AG04450 (cell line): ENCODE measurements around the gene SPRED2. TPM values are rescaled to one million over a fixed set of nuclear protein-coding genes. Genes with fewer than 3 reads are reported as not detected.

Experiments used
- CTCF ChIA-PET: fragments of 300-600, 350-600 bp; formaldehyde crosslinking; extraction: SDS; loops from one replicate; lab custom pipeline; 2022; ENCODE audit warnings: antibody characterized with exemption, inconsistent platforms; lab: Charles Lee
- POLR2A ChIA-PET: fragments of 350-600 bp; formaldehyde crosslinking; extraction: SDS; loops from one replicate; lab custom pipeline; 2021; ENCODE audit warnings: antibody characterized with exemption, inconsistent platforms; lab: Yijun Ruan, JAX
- DNase-seq: peaks from one replicate; pipeline ENCODE4 v3.0.0-alpha.2; 2011; ENCODE audit warnings: low read depth, low spot score
- H3K27ac ChIP-seq: one replicate; pipeline ENCODE4 v1.5.1; 2012; ENCODE audit warnings: low read depth, low read length, control low read depth
- H3K27me3 ChIP-seq: one replicate; pipeline ENCODE4 v1.6.0; 2012; ENCODE audit warnings: low read length; ENCODE audit not compliant: control insufficient read depth, insufficient read depth
- H3K4me3 ChIP-seq: 2 replicates; pipeline ENCODE4 v1.5.1; 2011; ENCODE audit warnings: mild to moderate bottlenecking, low read depth, low read length, control low read depth
- H3K9me3 ChIP-seq: 2 replicates; pipeline ENCODE4 v1.5.1; 2012; ENCODE audit warnings: low read length; ENCODE audit not compliant: control insufficient read depth, insufficient read depth
- polyA plus RNA-seq: library from polyadenylated mRNA; depleted of rRNA; stranded (reverse); fragments of >200 nt; gene quantifications from 2 replicates; pipeline ENCODE4 v1.2.3, GENCODE V29; 2011
- TF ChIP-seq, protein P1 (sequence below): IDR thresholded peaks from 2 replicates; pipeline ENCODE4 v1.5.1; 2011; ENCODE audit warnings: low read depth, low read length, control low read depth, inconsistent platforms

The SPRED2 gene
- polyA plus RNA-seq, 1 experiment: 18.6 TPM

DNA sequence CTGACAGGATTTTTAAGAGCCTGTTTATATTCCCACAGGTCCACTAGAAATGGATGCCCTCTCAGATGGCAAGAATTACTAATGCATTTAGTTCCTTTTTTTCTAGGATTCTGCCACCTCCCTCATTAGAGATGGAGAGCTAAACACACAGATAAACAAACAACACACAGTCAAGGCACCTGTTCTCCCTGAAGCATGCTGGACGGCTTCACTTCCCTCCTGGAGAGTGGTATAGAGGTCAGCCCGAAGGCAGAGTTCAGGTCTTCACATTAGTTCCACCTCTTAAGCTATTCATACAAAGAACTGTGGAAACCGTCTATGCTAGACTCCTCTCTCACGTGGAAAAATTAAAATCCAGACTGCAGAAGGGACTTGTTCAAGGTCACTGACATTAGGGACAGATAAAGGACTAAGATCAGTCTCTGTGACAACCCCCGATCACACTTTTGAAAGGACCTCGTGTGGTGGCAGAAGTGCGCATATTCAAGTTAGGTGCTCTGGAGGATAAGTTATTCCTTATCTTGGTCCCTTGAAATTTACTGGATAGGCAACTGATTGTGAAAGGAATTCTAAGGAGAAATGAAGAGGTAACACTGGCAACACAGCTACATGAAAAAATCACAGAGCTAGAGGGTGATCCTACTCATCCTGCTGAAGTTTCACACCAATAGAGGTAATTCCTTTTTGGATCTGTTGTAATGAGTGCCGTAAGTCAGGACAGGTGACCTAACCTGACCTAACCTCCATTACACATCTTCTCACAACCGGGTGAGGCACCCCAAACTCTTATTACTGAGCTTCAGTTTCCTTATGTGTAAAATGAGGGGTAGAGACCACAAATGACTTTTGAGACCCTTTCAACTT lies 75.1 kb downstream of the SPRED2 start:
- TF ChIP-seq, protein P1, sequence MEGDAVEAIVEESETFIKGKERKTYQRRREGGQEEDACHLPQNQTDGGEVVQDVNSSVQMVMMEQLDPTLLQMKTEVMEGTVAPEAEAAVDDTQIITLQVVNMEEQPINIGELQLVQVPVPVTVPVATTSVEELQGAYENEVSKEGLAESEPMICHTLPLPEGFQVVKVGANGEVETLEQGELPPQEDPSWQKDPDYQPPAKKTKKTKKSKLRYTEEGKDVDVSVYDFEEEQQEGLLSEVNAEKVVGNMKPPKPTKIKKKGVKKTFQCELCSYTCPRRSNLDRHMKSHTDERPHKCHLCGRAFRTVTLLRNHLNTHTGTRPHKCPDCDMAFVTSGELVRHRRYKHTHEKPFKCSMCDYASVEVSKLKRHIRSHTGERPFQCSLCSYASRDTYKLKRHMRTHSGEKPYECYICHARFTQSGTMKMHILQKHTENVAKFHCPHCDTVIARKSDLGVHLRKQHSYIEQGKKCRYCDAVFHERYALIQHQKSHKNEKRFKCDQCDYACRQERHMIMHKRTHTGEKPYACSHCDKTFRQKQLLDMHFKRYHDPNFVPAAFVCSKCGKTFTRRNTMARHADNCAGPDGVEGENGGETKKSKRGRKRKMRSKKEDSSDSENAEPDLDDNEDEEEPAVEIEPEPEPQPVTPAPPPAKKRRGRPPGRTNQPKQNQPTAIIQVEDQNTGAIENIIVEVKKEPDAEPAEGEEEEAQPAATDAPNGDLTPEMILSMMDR: no peak

GRCh38 chr2:65355186-65355831 lies 77.1 kb downstream of the SPRED2 start:
- H3K27ac ChIP-seq: no peak overlapping the region
- ChIA-PET CTCF (no interaction called here), POLR2A (interaction anchor here (0.6 kb wide), 1 partner anchor 402 kb away, joined by 4 read pairs; no protein-coding TSS in a partner anchor)
- no peak for DNase-seq
- TF ChIP-seq, protein P1: no peak
- H3K4me3 ChIP-seq: no peak overlapping the region
- H3K27me3 ChIP-seq: no peaks in the 10 kb centered on the region
- H3K9me3 ChIP-seq: no peaks in the 10 kb centered on the region

More for the DNA sequence above, 75.1 kb downstream of the SPRED2 start:
- no peak overlapping the region for H3K4me3 ChIP-seq
- H3K9me3 ChIP-seq: no peaks in the 10 kb centered on the region
- H3K27me3 ChIP-seq: no peaks in the 10 kb centered on the region
- ChIA-PET CTCF (interaction anchor here (1.7 kb wide), 1 partner anchor 92 kb away, joined by 5 read pairs; no protein-coding TSS in a partner anchor), POLR2A (no interaction called here)
- no peak overlapping the region for H3K27ac ChIP-seq
- no peak for DNase-seq

DNA sequence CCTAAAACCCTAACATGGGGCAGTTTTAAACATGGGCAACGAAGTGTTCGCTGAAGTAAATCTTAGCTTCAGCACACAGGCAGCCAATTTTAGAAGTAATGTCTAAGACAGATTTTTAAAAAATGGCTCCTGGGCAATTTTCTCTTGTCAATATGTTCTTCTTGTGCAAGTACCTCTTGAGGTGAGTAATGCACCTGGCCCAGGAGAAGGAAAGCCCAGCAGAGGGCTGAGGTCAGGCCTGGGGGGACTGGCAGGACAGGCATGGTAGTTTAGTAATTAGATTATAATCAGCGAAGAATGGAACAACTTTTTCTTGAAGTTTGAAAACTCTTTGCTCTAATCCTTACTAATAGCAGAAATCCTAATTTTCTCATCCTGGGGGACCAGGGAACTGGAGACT lies 77.6 kb downstream of the SPRED2 start:
- TF ChIP-seq, protein P1: no peak
- DNase-seq: no peak
- no peak overlapping the region for H3K27ac ChIP-seq
- no peaks in the 10 kb centered on the region for H3K27me3 ChIP-seq
- no peaks in the 10 kb centered on the region for H3K9me3 ChIP-seq
- CTCF ChIA-PET: no interaction called here
- no peak overlapping the region for H3K4me3 ChIP-seq
- POLR2A ChIA-PET: interaction anchor here (0.6 kb wide), 1 partner anchor 402 kb away, joined by 4 read pairs; no protein-coding TSS in a partner anchor

DNA sequence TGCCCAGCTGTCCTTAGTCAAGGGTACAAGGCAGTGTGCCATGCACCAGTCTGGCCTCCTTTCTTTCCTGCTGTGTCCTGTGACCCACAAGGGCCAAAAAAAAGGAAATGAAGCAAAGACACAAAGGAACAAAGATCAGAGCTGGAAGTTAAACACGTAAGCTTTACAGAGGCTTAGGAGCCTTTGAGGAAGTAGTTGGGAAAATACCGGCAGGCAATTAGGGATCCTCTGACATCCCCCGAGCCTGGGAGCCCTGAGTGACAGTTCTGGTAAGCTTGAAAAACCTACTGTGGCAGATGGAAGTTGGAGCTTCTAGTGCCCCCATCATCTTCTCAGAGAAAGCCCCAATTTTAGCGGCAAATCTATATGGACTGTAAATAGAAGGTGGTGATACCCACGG lies 78.5 kb downstream of the SPRED2 start:
- Histone ChIP-seq H3K27me3 (no peaks in the 10 kb centered on the region), H3K9me3 (no peaks in the 10 kb centered on the region), H3K27ac (no peak overlapping the region), H3K4me3 (no peak overlapping the region)
- POLR2A ChIA-PET: no interaction called here
- TF ChIP-seq, protein P1: no peak
- no peak for DNase-seq
- CTCF ChIA-PET: no interaction called here
